B cell (primary cell): ENCODE data around the gene GLDN. TPM values are rescaled to one million over a fixed set of nuclear protein-coding genes. Genes with fewer than 3 reads are reported as not detected.

ENCODE experiments used
- ATAC-seq: fragments of 200-7000 bp; cut with Tn5 transposase; one replicate; pipeline ENCODE4 v1.10.0; 2021; ENCODE audit warnings: low read depth, mild to moderate bottlenecking, moderate number of reproducible peaks, moderate library complexity
- CTCF ChIA-PET: fragments of 350-600 bp; sonication (Branson Sonifier 250); formaldehyde crosslinking; loops from one replicate; lab custom pipeline; 2021; ENCODE audit warnings: antibody characterized with exemption, inconsistent platforms; lab: Charles Lee
- POLR2A ChIA-PET: fragments of 350-600 bp; sonication (Branson Sonifier 250); formaldehyde crosslinking; loops from one replicate; lab custom pipeline; 2021; ENCODE audit warnings: antibody characterized with exemption; lab: Charles Lee
- DNase-seq: peaks from one replicate; pipeline ENCODE4 v3.0.0; 2013
- H2AFZ ChIP-seq: 2 replicates; pipeline ENCODE4 v1.6.1; 2012; ENCODE audit warnings: mild to moderate bottlenecking, low read depth, low read length; ENCODE audit not compliant: insufficient read depth, poor library complexity, severe bottlenecking
- H3K27ac ChIP-seq, 2 donors: 1 replicate in 1 of 2; 2 replicates in 1 of 2; pipeline ENCODE4 v1.5.1; 2012 to 2013; ENCODE audit warnings: low read length in 2 of 2, mild to moderate bottlenecking in 2 of 2, moderate library complexity in 1 of 2
- H3K27me3 ChIP-seq, 4 experiments: fragments of 200-600 bp in 1 of 4; sonication (generic) in 1 of 4; replicated peaks in 1 of 4; 1 replicate in 2 of 4; 2 replicates in 2 of 4; pipeline versions ENCODE4 v1.6.1 to v1.7.0; 2013 to 2016; ENCODE audit warnings: low read length in 3 of 4, mild to moderate bottlenecking in 2 of 4, mixed read lengths in 1 of 4, moderate library complexity in 1 of 4; ENCODE audit not compliant: insufficient read depth in 4 of 4, control insufficient read depth in 3 of 4; ENCODE audit errors: control extremely low read depth in 1 of 4
- H3K36me3 ChIP-seq, 2 experiments: replicated peaks in 1 of 2; 1 replicate in 1 of 2; 2 replicates in 1 of 2; pipeline versions ENCODE4 v1.6.1 to v1.7.1; 2013; ENCODE audit warnings: low read length in 1 of 2; ENCODE audit not compliant: insufficient read depth in 2 of 2, control insufficient read depth in 1 of 2; ENCODE audit errors: control extremely low read depth in 1 of 2, extremely low read depth in 1 of 2
- H3K4me1 ChIP-seq, 2 donors: fragments of 200-600 bp in 1 of 2; sonication (generic) in 1 of 2; 1 replicate in 1 of 2; 2 replicates in 1 of 2; pipeline versions ENCODE4 v1.5.1 to v1.6.1; 2013 to 2017; ENCODE audit warnings: low read length in 2 of 2; ENCODE audit not compliant: control insufficient read depth in 2 of 2, insufficient read depth in 2 of 2
- H3K4me2 ChIP-seq: replicated peaks from 2 replicates; pipeline ENCODE3; 2012; ENCODE audit warnings: mild to moderate bottlenecking, low read depth, low read length; ENCODE audit not compliant: poor library complexity, severe bottlenecking
- H3K4me3 ChIP-seq, 5 experiments: fragments of 200-600 bp in 1 of 5; sonication (generic) in 1 of 5; 1 replicate in 3 of 5; 2 replicates in 2 of 5; pipeline versions ENCODE4 v1.5.1 to v1.7.0; 2011 to 2016; ENCODE audit warnings: low read length in 4 of 5, mild to moderate bottlenecking in 4 of 5, low read depth in 2 of 5, control low read depth in 1 of 5, moderate library complexity in 1 of 5; ENCODE audit not compliant: insufficient read depth in 1 of 5; ENCODE audit errors: control extremely low read depth in 1 of 5, extremely low read depth in 1 of 5
- H3K79me2 ChIP-seq: fragments of 200-600 bp; sonication (generic); one replicate; pipeline ENCODE4 v1.6.0; 2016; ENCODE audit warnings: low read length; ENCODE audit not compliant: control insufficient read depth, insufficient read depth
- H3K9ac ChIP-seq: fragments of 200-600 bp; sonication (generic); 2 replicates; pipeline ENCODE4 v1.6.1; 2017; ENCODE audit warnings: mild to moderate bottlenecking, low read length, moderate library complexity
- H3K9me3 ChIP-seq, 3 donors: one replicate each; pipeline versions ENCODE4 v1.6.1 to v1.7.1; 2013; ENCODE audit warnings: low read length in 2 of 3; ENCODE audit not compliant: control insufficient read depth in 2 of 3, insufficient read depth in 1 of 3; ENCODE audit errors: control extremely low read depth in 1 of 3
- H4K20me1 ChIP-seq: 2 replicates; pipeline ENCODE4 v1.6.0; 2012; ENCODE audit warnings: mild to moderate bottlenecking, low read length; ENCODE audit not compliant: insufficient read depth, control insufficient read depth, poor library complexity, severe bottlenecking
- H3K27ac Mint-ChIP-seq: one replicate; pipeline ENCODE4 v1.8.0; 2021; ENCODE audit warnings: mixed read lengths
- H3K27me3 Mint-ChIP-seq: one replicate; pipeline ENCODE4 v1.8.0; 2021; ENCODE audit warnings: mixed read lengths
- H3K4me1 Mint-ChIP-seq: one replicate; pipeline ENCODE4 v1.8.0; 2021; ENCODE audit warnings: mixed read lengths
- H3K4me3 Mint-ChIP-seq: one replicate; pipeline ENCODE4 v1.8.0; 2021; ENCODE audit warnings: mixed read lengths
- H3K9me3 Mint-ChIP-seq: one replicate; pipeline ENCODE4 v1.8.0; 2022; ENCODE audit warnings: mixed read lengths; ENCODE audit not compliant: insufficient read depth
- EZH2 ChIP-seq: IDR thresholded peaks from 2 replicates; pipeline ENCODE4 v1.6.1; 2012; ENCODE audit warnings: borderline replicate concordance, low read depth, mild to moderate bottlenecking, moderate library complexity, low read length; ENCODE audit not compliant: insufficient read depth, poor library complexity, severe bottlenecking
- WGBS: methylation state at CpG from one replicate; pipeline ENCODE4 v1.1.5; 2013; ENCODE audit warnings: missing lambda C conversion rate; ENCODE audit not compliant: insufficient coverage; 5-methylcytosine and 5-hydroxymethylcytosine counted together
- intact Hi-C: fragments of 100-400 bp; cut with micrococcal nuclease; formaldehyde crosslinking; loops from one replicate; pipeline ENCODE4 v1.10.0; 2022
- polyA plus RNA-seq: library from polyadenylated mRNA; depleted of rRNA; stranded (reverse); fragments of >200 nt; gene quantifications from 2 replicates; pipeline ENCODE4 v1.2.3, GENCODE V29; 2012
- total RNA-seq, 2 donors: library from RNA; stranded (reverse); fragments of 120-200 nt in 1 of 2; gene quantifications; 1 replicate in 1 of 2; 2 replicates in 1 of 2; pipeline versions ENCODE4 v1.2.3 to v1.2.4, GENCODE V29; 2013 to 2022
- TF ChIP-seq, protein P1 (sequence below): fragments of 200-600 bp; IDR thresholded peaks from one replicate; pipeline ENCODE4 v1.8.0; 2022; ENCODE audit warnings: antibody characterized with exemption, mild to moderate bottlenecking

GLDN gene
- total and polyA plus RNA-seq, 2 donors (not counting 1 experiment from before 2014, with no cell fraction given): not detected

DNA sequence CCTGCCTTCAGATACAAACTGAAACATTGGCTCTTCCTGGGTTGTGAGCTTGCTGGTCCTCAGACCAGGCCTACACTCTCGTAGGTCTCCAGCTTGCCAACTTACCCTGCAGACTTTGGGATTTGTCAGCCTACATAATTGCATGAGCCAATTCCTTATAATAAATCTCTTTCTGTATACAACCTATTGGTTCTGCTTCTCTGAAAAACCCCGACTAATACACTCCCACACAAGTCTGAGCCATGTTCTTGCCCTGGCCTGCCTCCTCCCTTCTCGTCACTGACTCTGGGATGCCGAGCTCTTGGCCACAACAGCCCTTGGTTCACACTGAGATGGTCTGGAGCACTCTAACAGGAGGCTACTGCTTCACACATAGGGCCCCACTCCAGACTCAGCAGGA is 12.5 kb upstream of the GLDN start:
- peaks cover 0 to 8% (median 5%) of the 10 kb centered on the region in 3 donors for H3K9me3 ChIP-seq
- no peak overlapping the region for H3K27ac ChIP-seq
- ATAC-seq (no peak), DNase-seq (no peak)
- no peaks in the 10 kb centered on the region for H3K79me2 ChIP-seq
- CTCF ChIA-PET: no interaction called here
- intact Hi-C loops: no loop called here
- POLR2A ChIA-PET: no interaction called here
- 100% methylated on average over 3 of the region's 4 CpGs for WGBS
- no peak overlapping the region for H2AFZ ChIP-seq
- Mint-ChIP-seq H3K4me3 (no peak overlapping the region), H3K4me1 (peaks cover 10% of the 10 kb centered on the region), H3K27me3 (no peaks in the 10 kb centered on the region), H3K27ac (no peak overlapping the region), H3K9me3 (peaks cover 3% of the 10 kb centered on the region)
- H3K4me2 ChIP-seq: no peak overlapping the region
- H3K4me3 ChIP-seq: no peak overlapping the region
- H3K36me3 ChIP-seq: no peaks in the 10 kb centered on the region
- H4K20me1 ChIP-seq: no peaks in the 10 kb centered on the region
- H3K4me1 ChIP-seq: peaks cover 10 to 14% of the 10 kb centered on the region in 2 donors
- no peak overlapping the region for H3K9ac ChIP-seq
- TF ChIP-seq EZH2: no peak
- TF ChIP-seq, protein P1, sequence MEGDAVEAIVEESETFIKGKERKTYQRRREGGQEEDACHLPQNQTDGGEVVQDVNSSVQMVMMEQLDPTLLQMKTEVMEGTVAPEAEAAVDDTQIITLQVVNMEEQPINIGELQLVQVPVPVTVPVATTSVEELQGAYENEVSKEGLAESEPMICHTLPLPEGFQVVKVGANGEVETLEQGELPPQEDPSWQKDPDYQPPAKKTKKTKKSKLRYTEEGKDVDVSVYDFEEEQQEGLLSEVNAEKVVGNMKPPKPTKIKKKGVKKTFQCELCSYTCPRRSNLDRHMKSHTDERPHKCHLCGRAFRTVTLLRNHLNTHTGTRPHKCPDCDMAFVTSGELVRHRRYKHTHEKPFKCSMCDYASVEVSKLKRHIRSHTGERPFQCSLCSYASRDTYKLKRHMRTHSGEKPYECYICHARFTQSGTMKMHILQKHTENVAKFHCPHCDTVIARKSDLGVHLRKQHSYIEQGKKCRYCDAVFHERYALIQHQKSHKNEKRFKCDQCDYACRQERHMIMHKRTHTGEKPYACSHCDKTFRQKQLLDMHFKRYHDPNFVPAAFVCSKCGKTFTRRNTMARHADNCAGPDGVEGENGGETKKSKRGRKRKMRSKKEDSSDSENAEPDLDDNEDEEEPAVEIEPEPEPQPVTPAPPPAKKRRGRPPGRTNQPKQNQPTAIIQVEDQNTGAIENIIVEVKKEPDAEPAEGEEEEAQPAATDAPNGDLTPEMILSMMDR: no peak
- H3K27me3 ChIP-seq: peaks cover 0 to 2% (median 1%) of the 10 kb centered on the region in 4 experiments

DNA sequence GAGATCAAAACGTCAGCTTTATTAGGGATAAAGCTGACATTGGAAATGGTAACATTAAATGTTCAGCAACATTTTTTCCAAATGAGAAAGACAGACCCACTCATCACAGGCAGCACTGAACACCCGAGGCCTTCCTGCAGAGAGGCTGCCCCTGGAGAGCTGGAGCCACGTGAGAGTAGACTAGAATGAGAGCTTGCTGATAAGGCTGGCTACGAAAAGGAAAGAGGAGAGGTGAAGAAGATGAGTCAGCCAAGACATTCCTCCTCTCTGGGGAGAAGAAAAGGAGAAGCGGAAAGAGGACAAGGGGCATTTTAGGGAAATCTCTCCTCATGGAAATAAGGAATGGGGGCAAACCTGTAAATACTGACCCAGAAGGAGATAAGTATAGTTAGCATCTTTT is 10.3 kb upstream of the GLDN start:
- ChIA-PET POLR2A (no interaction called here), CTCF (no interaction called here)
- H3K9me3 Mint-ChIP-seq: peaks cover 3% of the 10 kb centered on the region
- Histone ChIP-seq H2AFZ (no peak overlapping the region), H3K27me3 (peaks cover 0 to 2% (median 0%) of the 10 kb centered on the region in 4 experiments), H3K27ac (no peak overlapping the region), H3K4me1 (peaks cover 31 to 36% of the 10 kb centered on the region in 2 donors), H3K9ac (no peak overlapping the region), H3K4me2 (no peak overlapping the region), H3K79me2 (no peaks in the 10 kb centered on the region), H3K9me3 (peaks cover 0 to 8% (median 5%) of the 10 kb centered on the region in 3 donors), H4K20me1 (no peaks in the 10 kb centered on the region), H3K36me3 (no peaks in the 10 kb centered on the region), H3K4me3 (no peak overlapping the region)
- ATAC-seq (no peak), DNase-seq (no peak)
- 100% methylated on average over 1 of the region's 5 CpGs for WGBS
- no peak overlapping the region for H3K27ac Mint-ChIP-seq
- no peak overlapping the region for H3K4me3 Mint-ChIP-seq
- intact Hi-C loops: no loop called here
- peaks cover 32% of the 10 kb centered on the region for H3K4me1 Mint-ChIP-seq
- TF ChIP-seq, protein P1: no peak
- TF ChIP-seq EZH2: no peak
- no peaks in the 10 kb centered on the region for H3K27me3 Mint-ChIP-seq
